ENCODE results near the gene MMP15.

DNA sequence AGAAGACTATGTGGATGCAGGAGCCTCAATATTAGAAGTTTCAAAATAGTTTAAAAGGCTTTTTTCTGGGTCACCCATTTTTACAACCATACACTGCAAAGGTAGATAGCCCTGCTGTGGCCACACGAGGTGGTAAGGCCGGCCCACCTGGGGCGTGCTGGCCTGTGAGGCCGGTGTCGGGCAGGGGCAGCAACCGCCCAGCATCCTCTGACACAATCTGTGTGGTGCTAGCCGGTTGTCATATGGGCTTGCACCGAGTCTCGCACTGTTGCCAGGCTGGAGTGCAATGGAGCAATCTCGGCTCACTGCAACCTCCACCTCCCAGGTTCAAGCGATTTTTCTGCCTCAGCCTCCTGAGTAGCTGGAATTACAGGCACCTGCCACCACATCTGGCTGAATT, 59.6 kb downstream of the MMP15 start:
- TF ChIP-seq POLR2A (IDR thresholded peaks at IDR 0.05; ENCODE audit: low read length) (no peak), GATA1 (IDR thresholded peaks at IDR 0.05; ENCODE audit: low read depth, low read length) (no peak)
